ENCODE measurements around the gene TNIP2.

Gene TNIP2

GRCh38 chr4:2721586-2721985 is 34.5 kb downstream of the TNIP2 start:
- no peak overlapping the region for H3K4me3 ChIP-seq (ENCODE audit: insufficient read depth in 1 of 2, low read depth in 1 of 2, low read length in 2 of 2)
- peaks cover 16% of the 10 kb centered on the region for H3K79me1 ChIP-seq (replicated peaks; ENCODE audit: low read length, poor library complexity, severe bottlenecking)
- no peak overlapping the region for H3K23ac ChIP-seq (ENCODE audit: low read length in 2 of 2)
- no peak overlapping the region for H2AK5ac ChIP-seq (ENCODE audit: low read length, severe bottlenecking)
- H2BK12ac ChIP-seq (ENCODE audit: low read length in 2 of 2): no peak overlapping the region
- no peak overlapping the region for H3K9ac ChIP-seq (ENCODE audit: low read length)
- no peak overlapping the region for H4K91ac ChIP-seq (ENCODE audit: low read length)
- H3K27me3 ChIP-seq (ENCODE audit: control insufficient read depth in 1 of 2, insufficient read depth in 1 of 2, low read length in 2 of 2): no peaks in the 10 kb centered on the region
- no peaks in the 10 kb centered on the region for H3K9me3 ChIP-seq (ENCODE audit: control insufficient read depth, low read length)
- H2BK120ac ChIP-seq (ENCODE audit: low read depth, low read length): no peak overlapping the region
- H4K8ac ChIP-seq (ENCODE audit: low read length): no peak overlapping the region
- WGBS: 92% methylated on average over 11 of the region's 11 CpGs
- H3K36me3 ChIP-seq (ENCODE audit: control insufficient read depth in 1 of 2, insufficient read depth in 2 of 2, low read depth in 1 of 2, low read length in 2 of 2): peaks cover 37 to 62% of the 10 kb centered on the region in 2 experiments
- H3K18ac ChIP-seq (ENCODE audit: low read depth in 1 of 2, low read length in 2 of 2): no peak overlapping the region
- no peak overlapping the region for H2BK15ac ChIP-seq (ENCODE audit: low read depth, poor library complexity, severe bottlenecking)
- no peak overlapping the region for H3K4ac ChIP-seq (ENCODE audit: low read depth in 1 of 2, low read length in 2 of 2)
- H3K4me2 ChIP-seq (ENCODE audit: low read length, poor library complexity, severe bottlenecking): no peak overlapping the region
- no peak overlapping the region for H2AFZ ChIP-seq (ENCODE audit: low read depth, low read length)
- H2BK5ac ChIP-seq (ENCODE audit: low read depth, low read length, poor library complexity, severe bottlenecking): no peak overlapping the region
- H3K14ac ChIP-seq (ENCODE audit: low read length in 2 of 2): no peak overlapping the region
- no peak for DNase-seq
- peaks cover 2% of the 10 kb centered on the region for H3K4me1 ChIP-seq (ENCODE audit: control insufficient read depth, insufficient read depth, low read depth, low read length)
- H3K27ac ChIP-seq (ENCODE audit: low read length, poor library complexity, severe bottlenecking): no peak overlapping the region

GRCh38 chr4:2716236-2716635 is 39.9 kb downstream of the TNIP2 start:
- Histone ChIP-seq H3K9me3 (ENCODE audit: control insufficient read depth, low read length) (no peaks in the 10 kb centered on the region), H2BK15ac (ENCODE audit: low read depth, poor library complexity, severe bottlenecking) (no peak overlapping the region), H3K4me2 (ENCODE audit: low read length, poor library complexity, severe bottlenecking) (no peak overlapping the region), H3K36me3 (ENCODE audit: control insufficient read depth in 1 of 2, insufficient read depth in 2 of 2, low read depth in 1 of 2, low read length in 2 of 2) (peaks cover 43 to 59% of the 10 kb centered on the region in 2 experiments), H3K4me1 (ENCODE audit: control insufficient read depth, insufficient read depth, low read depth, low read length) (peaks cover 3% of the 10 kb centered on the region), H3K14ac (ENCODE audit: low read length in 2 of 2) (no peak overlapping the region), H2AFZ (ENCODE audit: low read depth, low read length) (no peak overlapping the region), H2AK5ac (ENCODE audit: low read length, severe bottlenecking) (no peak overlapping the region), H3K4ac (ENCODE audit: low read depth in 1 of 2, low read length in 2 of 2) (no peak overlapping the region), H3K18ac (ENCODE audit: low read depth in 1 of 2, low read length in 2 of 2) (no peak overlapping the region), H3K27me3 (ENCODE audit: control insufficient read depth in 1 of 2, insufficient read depth in 1 of 2, low read length in 2 of 2) (no peaks in the 10 kb centered on the region), H4K91ac (ENCODE audit: low read length) (no peak overlapping the region), H2BK12ac (ENCODE audit: low read length in 2 of 2) (no peak overlapping the region), H4K8ac (ENCODE audit: low read length) (no peak overlapping the region), H3K23ac (ENCODE audit: low read length in 2 of 2) (no peak overlapping the region), H3K79me1 (replicated peaks; ENCODE audit: low read length, poor library complexity, severe bottlenecking) (peaks cover 16% of the 10 kb centered on the region), H3K27ac (ENCODE audit: low read length, poor library complexity, severe bottlenecking) (no peak overlapping the region), H3K9ac (ENCODE audit: low read length) (no peak overlapping the region), H2BK5ac (ENCODE audit: low read depth, low read length, poor library complexity, severe bottlenecking) (no peak overlapping the region), H3K4me3 (ENCODE audit: insufficient read depth in 1 of 2, low read depth in 1 of 2, low read length in 2 of 2) (no peak overlapping the region), H2BK120ac (ENCODE audit: low read depth, low read length) (no peak overlapping the region)
- WGBS: 97% methylated on average over 8 of the region's 8 CpGs
- DNase-seq: no peak

- Histone ChIP-seq H3K4me3 (ENCODE audit: insufficient read depth in 1 of 2, low read depth in 1 of 2, low read length in 2 of 2) (no peak overlapping the region), H4K8ac (ENCODE audit: low read length) (no peak overlapping the region), H3K27me3 (ENCODE audit: control insufficient read depth in 1 of 2, insufficient read depth in 1 of 2, low read length in 2 of 2) (no peaks in the 10 kb centered on the region), H3K79me1 (replicated peaks; ENCODE audit: low read length, poor library complexity, severe bottlenecking) (peaks cover 18% of the 10 kb centered on the region), H3K4me2 (ENCODE audit: low read length, poor library complexity, severe bottlenecking) (no peak overlapping the region), H3K4ac (ENCODE audit: low read depth in 1 of 2, low read length in 2 of 2) (no peak overlapping the region), H3K36me3 (ENCODE audit: control insufficient read depth in 1 of 2, insufficient read depth in 2 of 2, low read depth in 1 of 2, low read length in 2 of 2) (peaks cover 44 to 54% of the 10 kb centered on the region in 2 experiments), H2BK12ac (ENCODE audit: low read length in 2 of 2) (no peak overlapping the region), H4K91ac (ENCODE audit: low read length) (no peak overlapping the region), H3K27ac (ENCODE audit: low read length, poor library complexity, severe bottlenecking) (no peak overlapping the region), H2BK120ac (ENCODE audit: low read depth, low read length) (no peak overlapping the region), H2BK5ac (ENCODE audit: low read depth, low read length, poor library complexity, severe bottlenecking) (no peak overlapping the region), H2AK5ac (ENCODE audit: low read length, severe bottlenecking) (no peak overlapping the region), H3K4me1 (ENCODE audit: control insufficient read depth, insufficient read depth, low read depth, low read length) (peaks cover 5% of the 10 kb centered on the region), H2BK15ac (ENCODE audit: low read depth, poor library complexity, severe bottlenecking) (no peak overlapping the region), H3K14ac (ENCODE audit: low read length in 2 of 2) (no peak overlapping the region), H3K9me3 (ENCODE audit: control insufficient read depth, low read length) (no peaks in the 10 kb centered on the region), H3K9ac (ENCODE audit: low read length) (no peak overlapping the region), H2AFZ (ENCODE audit: low read depth, low read length) (no peak overlapping the region), H3K18ac (ENCODE audit: low read depth in 1 of 2, low read length in 2 of 2) (no peak overlapping the region), H3K23ac (ENCODE audit: low read length in 2 of 2) (no peak overlapping the region)
- 85% methylated on average over 5 of the region's 5 CpGs for WGBS
- DNase-seq: no peak
These were observed 40.7 kb downstream of the TNIP2 start for GRCh38 chr4:2715426-2715825.

- H3K23ac ChIP-seq (ENCODE audit: low read length in 2 of 2): no peak overlapping the region
- H3K27ac ChIP-seq (ENCODE audit: low read length, poor library complexity, severe bottlenecking): no peak overlapping the region
- H3K4ac ChIP-seq (ENCODE audit: low read depth in 1 of 2, low read length in 2 of 2): no peak overlapping the region
- H2BK5ac ChIP-seq (ENCODE audit: low read depth, low read length, poor library complexity, severe bottlenecking): no peak overlapping the region
- H2BK120ac ChIP-seq (ENCODE audit: low read depth, low read length): no peak overlapping the region
- no peak overlapping the region for H4K91ac ChIP-seq (ENCODE audit: low read length)
- no peak overlapping the region for H2AK5ac ChIP-seq (ENCODE audit: low read length, severe bottlenecking)
- no peak for DNase-seq
- no peak overlapping the region for H3K14ac ChIP-seq (ENCODE audit: low read length in 2 of 2)
- H3K36me3 ChIP-seq (ENCODE audit: control insufficient read depth in 1 of 2, insufficient read depth in 2 of 2, low read depth in 1 of 2, low read length in 2 of 2): peaks cover 47 to 49% of the 10 kb centered on the region in 2 experiments
- no peak overlapping the region for H2BK15ac ChIP-seq (ENCODE audit: low read depth, poor library complexity, severe bottlenecking)
- H3K9me3 ChIP-seq (ENCODE audit: control insufficient read depth, low read length): no peaks in the 10 kb centered on the region
- H3K9ac ChIP-seq (ENCODE audit: low read length): peak overlapping the region; percentile 24
- H2AFZ ChIP-seq (ENCODE audit: low read depth, low read length): no peak overlapping the region
- H4K8ac ChIP-seq (ENCODE audit: low read length): no peak overlapping the region
- H3K4me2 ChIP-seq (ENCODE audit: low read length, poor library complexity, severe bottlenecking): no peak overlapping the region
- WGBS: 100% methylated on average over 4 of the region's 4 CpGs
- peaks cover 19% of the 10 kb centered on the region for H3K79me1 ChIP-seq (replicated peaks; ENCODE audit: low read length, poor library complexity, severe bottlenecking)
- H3K27me3 ChIP-seq (ENCODE audit: control insufficient read depth in 1 of 2, insufficient read depth in 1 of 2, low read length in 2 of 2): no peaks in the 10 kb centered on the region
- peaks cover 6% of the 10 kb centered on the region for H3K4me1 ChIP-seq (ENCODE audit: control insufficient read depth, insufficient read depth, low read depth, low read length)
- H3K4me3 ChIP-seq (ENCODE audit: insufficient read depth in 1 of 2, low read depth in 1 of 2, low read length in 2 of 2): no peak overlapping the region
- H3K18ac ChIP-seq (ENCODE audit: low read depth in 1 of 2, low read length in 2 of 2): no peak overlapping the region
- H2BK12ac ChIP-seq (ENCODE audit: low read length in 2 of 2): no peak overlapping the region
These were observed 41.2 kb downstream of the TNIP2 start for GRCh38 chr4:2714918-2715317.
